Right lobe of liver (tissue), 4 donors: Measurements from ENCODE around the gene ACE2.

Source experiments
- CTCF ChIP-seq, 4 donors: fragments of 200-600 bp in 3 of 4; fragments of 450-650 bp in 1 of 4; IDR thresholded peaks; one replicate each; pipeline versions ENCODE4 v1.5.1 to v1.8.0; 2016 to 2022; ENCODE audit warnings: antibody characterized with exemption in 4 of 4, mild to moderate bottlenecking in 2 of 4
- POLR2A ChIP-seq: fragments of 450-650 bp; IDR thresholded peaks from one replicate; pipeline ENCODE4 v1.6.1; 2017; ENCODE audit warnings: antibody characterized with exemption, mild to moderate bottlenecking
- donor health status: DM: no; HTN: no; CAD: no.
- donor health status: DM: no; HTN: no; CAD: no.
- donor health status: DM: no; HTN: yes; CAD: no.

- TF ChIP-seq CTCF (IDR thresholded peaks at IDR 0.05) = no peak
- no peak for TF ChIP-seq POLR2A
Observed at GRCh38 chrX:15579778-15580747, 20.7 kb downstream of the ACE2 start.
